ENCODE data around the gene SENP2.

GRCh38 chr3:185585518-185585858 is 607 bp upstream of the SENP2 start:
- no peak for TF ChIP-seq CTCF (conservative IDR thresholded peaks at IDR 0.05; ENCODE audit: low read depth, low read length)
- TF ChIP-seq EZH2 (IDR thresholded peaks at IDR 0.05; ENCODE audit: low read length, unreplicated experiment) = no peak

All from PC-3 (cell line).